Transverse colon (tissue), 4 donors: Measurements from ENCODE around the gene MELK. TPM values are rescaled to one million over a fixed set of nuclear protein-coding genes. Genes with fewer than 3 reads are reported as not detected.
"Not testable (repeated sequence)": the region's sequence is repeated elsewhere in the genome, so short reads cannot be mapped to it uniquely, and the experiment has no call there.

Source experiments
- DNase-seq: peaks from one replicate; pipeline ENCODE4 v3.0.0-alpha.2; 2019
- H3K27ac ChIP-seq, 4 donors: fragments of 200-600 bp; sonication (generic); 2 replicates each; pipeline ENCODE4 v1.5.1; 2016 to 2018; ENCODE audit warnings: inconsistent platforms in 4 of 4
- H3K27me3 ChIP-seq: fragments of 200-600 bp; sonication (generic); 2 replicates; pipeline ENCODE4 v1.5.1; 2017; ENCODE audit warnings: inconsistent platforms
- H3K36me3 ChIP-seq, 4 donors: fragments of 200-600 bp; sonication (generic); 2 replicates each; pipeline ENCODE4 v1.5.1; 2017 to 2019; ENCODE audit warnings: inconsistent platforms in 4 of 4
- H3K4me1 ChIP-seq, 4 donors: fragments of 200-600 bp; sonication (generic); 2 replicates each; pipeline ENCODE4 v1.5.1; 2017 to 2020; ENCODE audit warnings: inconsistent platforms in 4 of 4
- H3K4me3 ChIP-seq, 4 donors: fragments of 200-600 bp; sonication (generic); 1 replicate in 1 of 4; 2 replicates in 3 of 4; pipeline versions ENCODE4 v1.5.1 to v1.6.1; 2017 to 2019; ENCODE audit warnings: inconsistent platforms in 4 of 4
- H3K9me3 ChIP-seq, 2 donors: fragments of 200-600 bp; sonication (generic); 2 replicates each; pipeline ENCODE4 v1.5.1; 2017 to 2019; ENCODE audit warnings: inconsistent platforms in 2 of 2
- CTCF ChIP-seq, 5 experiments: fragments of 200-600 bp in 3 of 5; fragments of 450-650 bp in 2 of 5; sonication (generic) in 3 of 5; IDR thresholded peaks; 1 replicate in 2 of 5; 2 replicates in 3 of 5; pipeline ENCODE4 v1.5.1; 2016 to 2017; ENCODE audit warnings: antibody characterized with exemption in 5 of 5, inconsistent platforms in 3 of 5, mild to moderate bottlenecking in 2 of 5, moderate library complexity in 1 of 5
- EP300 ChIP-seq: sonication (generic); formaldehyde crosslinking; IDR thresholded peaks from one replicate; pipeline ENCODE4 v1.6.1; 2017; ENCODE audit warnings: antibody characterized with exemption, low read depth
- POLR2A ChIP-seq: fragments of 450-650 bp; IDR thresholded peaks from one replicate; pipeline ENCODE4 v1.6.1; 2016; ENCODE audit warnings: antibody characterized with exemption, mild to moderate bottlenecking, moderate library complexity
- POLR2AphosphoS5 ChIP-seq, 3 donors: sonication (generic); formaldehyde crosslinking; IDR thresholded peaks; one replicate each; pipeline ENCODE4 v1.6.1; 2016; ENCODE audit warnings: antibody characterized with exemption in 3 of 3
- WGBS, 2 donors: methylation state at CpG; one replicate each; pipeline ENCODE4 v1.1.5; 2018; ENCODE audit warnings: low coverage in 1 of 2; 5-methylcytosine and 5-hydroxymethylcytosine counted together
- in situ Hi-C, 4 donors: fragments of 200-750 bp; cut with MboI; loops; one replicate each; pipeline versions ENCODE4 v1.15.0 to v1.15.1; 2017; ENCODE audit warnings: low sequenced_read_pairs in 3 of 4, low pct_ligation_motif_present in 1 of 4, low pct_unique_long_range_greater_than_20kb in 1 of 4
- intact Hi-C: fragments of 100-400 bp; cut with DNase I; formaldehyde crosslinking; loops from one replicate; pipeline ENCODE4 v1.15.1; 2023; ENCODE audit warnings: low total_unique reads
- total RNA-seq, 4 donors: library from RNA; depleted of rRNA; stranded (reverse); fragments of >200 nt; gene quantifications; one replicate each; pipeline ENCODE4 v1.1.0, GENCODE V29; 2016

Gene MELK
- total RNA-seq, 4 donors from 2014 or later: 0.75 to 11.5 (median 3.0) TPM

GRCh38 chr9:36559036-36559695 lies 13.5 kb upstream of the MELK start:
- Histone ChIP-seq H3K36me3 (no peaks in the 10 kb centered on the region), H3K27me3 (no peaks in the 10 kb centered on the region), H3K9me3 (no peaks in the 10 kb centered on the region), H3K27ac (no peak overlapping the region), H3K4me3 (no peak overlapping the region), H3K4me1 (no peaks in the 10 kb centered on the region)
- no peak for DNase-seq
- in situ Hi-C loops (loop anchor here in 3 of 4 donors (5.0 to 10.0 kb wide), 3 partner anchors 74 to 154 kb away; partner anchors contain the start of gene RNF38 (in 2 of the 3)), intact Hi-C loops (no loop called here)
- WGBS, 2 donors: 73 to 75% methylated on average over 2 to 7 of the region's 7 CpGs
- TF ChIP-seq POLR2AphosphoS5 (IDR thresholded peaks at IDR 0.05) (no peak), EP300 (no peak), CTCF (IDR thresholded peaks at IDR 0.05) (no peak), POLR2A (no peak)

GRCh38 chr9:36560771-36561170 lies 11.9 kb upstream of the MELK start:
- no peak for TF ChIP-seq POLR2AphosphoS5 (IDR thresholded peaks at IDR 0.05)
- no peak for TF ChIP-seq CTCF (IDR thresholded peaks at IDR 0.05)
- TF ChIP-seq EP300: no peak
- TF ChIP-seq POLR2A: no peak
- no peak overlapping the region for H3K27ac ChIP-seq
- H3K27me3 ChIP-seq: no peaks in the 10 kb centered on the region
- no peaks in the 10 kb centered on the region for H3K36me3 ChIP-seq
- no peak overlapping the region for H3K4me3 ChIP-seq
- in situ Hi-C loops (no loop called here), intact Hi-C loops (no loop called here)
- no peaks in the 10 kb centered on the region for H3K4me1 ChIP-seq
- 80% methylated on average over 2 of the region's 2 CpGs; no CpG with 5 or more reads in 1 of the 2 donors for WGBS, 2 donors
- H3K9me3 ChIP-seq: no peaks in the 10 kb centered on the region
- DNase-seq: no peak

GRCh38 chr9:36562801-36563200 lies 9.9 kb upstream of the MELK start:
- H3K27me3 ChIP-seq, intact Hi-C loops, H3K36me3 ChIP-seq, H3K4me3 ChIP-seq, in situ Hi-C loops, H3K4me1 ChIP-seq, DNase-seq, H3K27ac ChIP-seq, H3K9me3 ChIP-seq: not testable (repeated sequence)
- 93 to 94% methylated on average over 11 of the region's 11 CpGs for WGBS, 2 donors

GRCh38 chr9:36566813-36567221 lies 5.9 kb upstream of the MELK start:
- intact Hi-C loops: no loop called here
- no peaks in the 10 kb centered on the region for H3K9me3 ChIP-seq
- 60 to 67% methylated on average over 1 to 8 of the region's 8 CpGs for WGBS, 2 donors
- H3K27ac ChIP-seq: peak overlapping the region in 3 of 4 donors; percentile 5 to 43 (median 21)
- no peak for TF ChIP-seq EP300
- no peak for TF ChIP-seq CTCF (IDR thresholded peaks at IDR 0.05)
- no peak for TF ChIP-seq POLR2AphosphoS5 (IDR thresholded peaks at IDR 0.05)
- no peak for TF ChIP-seq POLR2A
- H3K36me3 ChIP-seq: no peaks in the 10 kb centered on the region
- H3K4me3 ChIP-seq: no peak overlapping the region
- in situ Hi-C loops: no loop called here
- H3K27me3 ChIP-seq: no peaks in the 10 kb centered on the region
- no peaks in the 10 kb centered on the region for H3K4me1 ChIP-seq
- no peak for DNase-seq

GRCh38 chr9:36568681-36569080 lies 4.0 kb upstream of the MELK start:
- intact Hi-C loops, DNase-seq, H3K27me3 ChIP-seq, H3K27ac ChIP-seq, H3K36me3 ChIP-seq, in situ Hi-C loops, H3K4me3 ChIP-seq, H3K9me3 ChIP-seq: not testable (repeated sequence)
- peaks cover 0 to 10% (median 4%) of the 10 kb centered on the region in 4 donors for H3K4me1 ChIP-seq
- WGBS, 2 donors: 83 to 97% methylated on average over 3 to 4 of the region's 4 CpGs
